ENCODE data around the gene B4GALT7.
A peak's percentile ranks its signal among the peaks of the same experiment; 100 is the strongest.

B4GALT7 gene, protein sequence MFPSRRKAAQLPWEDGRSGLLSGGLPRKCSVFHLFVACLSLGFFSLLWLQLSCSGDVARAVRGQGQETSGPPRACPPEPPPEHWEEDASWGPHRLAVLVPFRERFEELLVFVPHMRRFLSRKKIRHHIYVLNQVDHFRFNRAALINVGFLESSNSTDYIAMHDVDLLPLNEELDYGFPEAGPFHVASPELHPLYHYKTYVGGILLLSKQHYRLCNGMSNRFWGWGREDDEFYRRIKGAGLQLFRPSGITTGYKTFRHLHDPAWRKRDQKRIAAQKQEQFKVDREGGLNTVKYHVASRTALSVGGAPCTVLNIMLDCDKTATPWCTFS

DNA sequence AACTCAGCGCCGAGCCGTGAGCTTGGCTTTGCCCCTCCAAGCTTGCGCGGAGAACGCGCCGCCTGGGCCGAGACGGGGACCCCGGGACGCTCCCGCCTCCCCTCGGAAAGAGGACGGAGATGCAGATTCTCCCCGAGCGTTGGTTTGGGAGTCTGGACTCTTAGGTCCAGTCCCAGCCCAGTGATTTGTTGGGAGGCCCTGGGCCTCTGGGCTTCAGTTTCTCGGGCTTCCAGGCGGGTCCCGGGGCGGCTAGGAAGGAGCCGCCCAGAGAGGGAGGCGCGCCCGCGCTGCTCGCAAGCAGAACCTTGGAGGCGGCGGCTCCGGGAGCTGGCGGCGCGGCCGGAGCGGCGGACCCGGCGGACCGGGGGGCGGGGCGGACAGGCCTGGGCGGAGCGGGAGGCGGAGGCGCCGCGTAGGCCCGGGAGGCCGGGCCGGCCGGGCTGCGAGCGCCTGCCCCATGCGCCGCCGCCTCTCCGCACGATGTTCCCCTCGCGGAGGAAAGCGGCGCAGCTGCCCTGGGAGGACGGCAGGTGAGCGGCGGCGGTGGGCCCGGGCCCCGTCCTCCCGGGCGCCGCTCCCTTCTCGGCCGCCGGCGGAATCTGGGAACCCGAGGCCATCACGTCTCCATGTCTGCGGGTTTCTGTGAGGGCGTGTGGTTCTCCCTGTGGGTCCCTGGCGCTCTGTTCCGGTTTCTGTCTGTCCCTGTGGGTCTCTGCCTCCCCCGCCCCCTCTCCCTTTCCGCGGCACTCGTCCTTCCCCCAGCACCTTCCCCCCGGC is at the start of gene B4GALT7:
TSS of gene B4GALT7 (plus strand) at position 402 of the 777 bp plus-strand sequence. CDS start at position 481, 79 bp downstream.
- TF ChIP-seq CTCF (IDR thresholded peaks at IDR 0.05; ENCODE audit: low read depth, low read length), result no peak
- peak within 1 kb of the TSS; percentile 84 for H3K4me3 ChIP-seq (ENCODE audit: low read depth, low read length)

- TF ChIP-seq CTCF (IDR thresholded peaks at IDR 0.05; ENCODE audit: low read depth, low read length), result no peak
- peak overlapping the region; percentile 92 for H3K4me3 ChIP-seq (ENCODE audit: low read depth, low read length)
Observed at GRCh38 chr5:177552839-177553455, 47.0 kb upstream of the B4GALT7 start.

- H3K4me3 ChIP-seq (ENCODE audit: low read depth, low read length), result peak overlapping the region; percentile 92
- no peak for TF ChIP-seq CTCF (IDR thresholded peaks at IDR 0.05; ENCODE audit: low read depth, low read length)
Observed at GRCh38 chr5:177553671-177554429, 46.1 kb upstream of the B4GALT7 start.

GRCh38 chr5:177554474-177555111 is 45.3 kb upstream of the B4GALT7 start, which contains the start of gene FAM193B:
TSS of gene FAM193B (minus strand) at chr5:177554563. CDS start at chr5:177554458, 105 bp downstream.
- TF ChIP-seq CTCF (IDR thresholded peaks at IDR 0.05; ENCODE audit: low read depth, low read length), result no peak
- H3K4me3 ChIP-seq (ENCODE audit: low read depth, low read length), result peak within 1 kb of the TSS; percentile 92

DNA sequence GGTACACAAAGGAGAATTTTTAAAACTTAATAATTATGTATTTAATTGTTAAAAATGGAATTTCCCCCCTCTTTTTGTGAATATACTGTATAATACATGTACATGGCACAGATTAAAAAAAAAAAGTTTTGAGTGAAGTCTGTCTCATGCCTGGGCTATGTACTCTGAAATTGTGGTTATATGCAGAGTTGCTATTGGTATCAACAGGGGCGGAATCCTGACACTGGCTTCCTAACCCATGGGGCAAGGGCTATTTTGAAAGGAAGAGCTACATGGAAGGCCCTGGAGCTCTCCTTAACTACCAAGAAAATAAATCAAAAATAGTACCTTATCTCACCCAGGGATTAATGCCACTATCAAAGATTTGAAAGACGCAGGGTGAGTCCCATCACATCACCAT is 44.7 kb upstream of the B4GALT7 start:
- H3K4me3 ChIP-seq (ENCODE audit: low read depth, low read length), result no peak overlapping the region
- TF ChIP-seq CTCF (IDR thresholded peaks at IDR 0.05; ENCODE audit: low read depth, low read length), result no peak

DNA sequence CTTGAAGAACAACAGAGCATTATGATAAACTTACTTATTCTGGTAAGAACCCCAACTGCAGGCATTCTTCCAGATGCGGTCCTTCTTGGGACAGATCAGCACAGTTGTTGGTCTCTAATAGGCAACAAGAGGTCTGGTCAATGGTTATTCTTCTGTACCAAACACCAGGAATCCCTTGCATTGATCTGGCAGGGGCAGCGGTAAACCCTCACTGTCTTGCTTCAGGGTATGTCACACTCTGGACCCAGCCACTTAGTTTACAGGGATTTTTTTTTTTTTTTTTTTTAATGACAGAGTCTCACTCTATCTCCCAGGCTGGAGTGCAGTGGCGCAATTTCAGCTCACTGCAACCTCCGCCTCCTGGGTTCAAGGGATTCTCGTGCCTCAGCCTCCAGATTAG is 44.3 kb upstream of the B4GALT7 start:
- TF ChIP-seq CTCF (IDR thresholded peaks at IDR 0.05; ENCODE audit: low read depth, low read length), result no peak
- no peak overlapping the region for H3K4me3 ChIP-seq (ENCODE audit: low read depth, low read length)

All from WI38 (cell line).